Islet of Langerhans (tissue), 1 donor: ENCODE measurements around the gene CCDC40.

ENCODE experiments used
- FAIRE-seq: peaks from one replicate; lab custom pipeline; 2011; peaks lifted over from hg19 to GRCh38; lab: Jason Lieb, UNC

The CCDC40 gene

DNA sequence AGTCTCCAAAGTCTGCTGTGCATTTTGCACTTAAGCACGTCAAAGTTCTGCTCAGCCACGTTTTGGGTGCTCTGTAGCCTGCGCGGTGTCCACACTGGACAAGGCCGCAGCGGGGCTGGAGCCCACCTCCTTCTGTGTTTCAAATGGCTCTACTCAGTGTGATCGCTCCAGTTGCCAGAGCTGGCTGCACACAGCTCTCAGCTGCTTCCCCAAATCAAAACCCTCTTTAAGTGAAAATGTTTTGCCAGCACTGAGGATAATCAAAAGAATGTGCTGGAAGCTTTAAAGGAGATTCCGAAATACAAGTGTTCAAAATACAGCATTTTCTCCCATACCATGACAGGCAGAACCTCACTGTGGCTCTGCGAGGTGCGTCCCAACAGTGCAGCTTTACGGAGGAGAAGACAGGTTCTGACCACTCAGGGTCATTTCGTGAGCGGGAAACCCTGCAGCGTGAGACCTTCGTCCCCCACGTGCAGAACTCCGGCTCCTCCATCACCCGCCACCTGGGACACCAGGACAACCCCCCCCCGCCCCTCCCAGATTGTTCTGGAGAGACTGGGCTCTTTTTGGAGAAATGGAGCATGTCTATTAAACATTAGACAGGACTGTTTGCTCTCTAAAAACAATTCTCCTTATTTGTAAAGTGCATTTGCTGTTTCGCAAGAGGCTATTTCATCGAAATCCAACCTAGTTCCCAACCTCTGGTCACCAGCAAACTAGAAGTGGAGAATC, 17.4 kb upstream of the CCDC40 start:
- FAIRE-seq, result no peak

GRCh38 chr17:80021600-80021999, 14.8 kb upstream of the CCDC40 start:
- no peak for FAIRE-seq

GRCh38 chr17:80023481-80024205, 12.8 kb upstream of the CCDC40 start:
- FAIRE-seq, result no peak

DNA sequence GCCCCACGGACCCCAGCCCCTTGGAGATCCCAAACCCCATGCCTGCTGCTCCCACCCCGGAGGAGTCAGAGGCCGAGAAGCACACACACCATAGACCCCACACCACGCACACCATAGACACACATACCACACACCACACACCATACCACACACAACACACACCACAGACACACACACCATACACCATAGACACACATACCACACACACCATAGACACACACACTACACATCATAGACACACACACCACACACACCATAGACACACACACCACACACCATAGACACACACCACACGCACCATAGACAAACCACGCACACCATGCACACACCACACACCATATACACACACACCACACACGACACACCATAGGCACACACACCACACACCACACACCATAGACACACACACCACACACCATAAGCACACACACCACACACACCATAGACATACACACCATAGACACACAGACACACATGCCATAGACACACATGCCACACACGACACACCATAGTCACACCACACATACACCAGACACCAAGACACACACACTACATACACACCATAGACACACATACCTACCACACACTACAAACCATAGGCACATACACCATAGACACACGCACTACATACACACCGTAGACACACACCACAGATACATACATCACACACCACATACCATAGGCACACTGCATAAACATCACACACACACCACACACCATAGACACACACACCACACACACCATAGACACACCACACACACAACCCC, 12.1 kb upstream of the CCDC40 start:
- no peak for FAIRE-seq

GRCh38 chr17:80025140-80025539, 11.3 kb upstream of the CCDC40 start:
- FAIRE-seq, result no peak

GRCh38 chr17:80025796-80026195, 10.6 kb upstream of the CCDC40 start:
- no peak for FAIRE-seq

DNA sequence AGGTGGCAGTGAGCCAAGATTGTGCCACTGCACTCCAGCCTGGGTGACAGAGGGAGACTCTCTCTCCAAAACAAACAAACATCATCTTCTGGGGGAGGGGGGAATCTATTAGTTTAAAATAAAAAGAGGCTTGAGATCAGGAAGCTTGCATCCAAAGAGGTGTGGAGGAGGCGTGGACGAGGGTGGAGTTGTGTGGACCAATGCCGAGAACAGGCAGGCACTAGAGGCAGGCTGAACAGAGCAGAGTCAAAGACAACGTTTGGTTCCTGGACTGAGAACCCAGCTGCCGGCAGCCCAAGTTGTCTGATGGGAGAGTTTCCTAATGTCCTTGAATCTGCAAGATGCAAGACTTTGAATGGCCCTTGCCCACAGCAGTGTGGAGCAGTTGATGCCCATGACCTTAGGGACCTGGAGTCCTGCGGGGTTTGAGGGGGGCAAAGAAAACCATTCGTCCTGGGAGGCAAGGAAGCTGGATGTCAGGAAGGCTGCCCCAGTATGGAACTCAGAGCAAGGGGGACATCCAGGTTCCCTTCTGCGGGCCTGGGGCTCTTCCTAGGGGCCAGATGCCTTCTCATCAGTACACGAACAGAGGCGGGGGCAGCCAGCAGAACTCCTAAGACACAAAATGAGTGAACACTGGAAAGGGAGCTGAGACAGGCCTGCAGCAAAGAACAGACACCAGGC, 9.9 kb upstream of the CCDC40 start:
- no peak for FAIRE-seq

- no peak for FAIRE-seq
Observed at GRCh38 chr17:80027043-80027435, 9.4 kb upstream of the CCDC40 start.

DNA sequence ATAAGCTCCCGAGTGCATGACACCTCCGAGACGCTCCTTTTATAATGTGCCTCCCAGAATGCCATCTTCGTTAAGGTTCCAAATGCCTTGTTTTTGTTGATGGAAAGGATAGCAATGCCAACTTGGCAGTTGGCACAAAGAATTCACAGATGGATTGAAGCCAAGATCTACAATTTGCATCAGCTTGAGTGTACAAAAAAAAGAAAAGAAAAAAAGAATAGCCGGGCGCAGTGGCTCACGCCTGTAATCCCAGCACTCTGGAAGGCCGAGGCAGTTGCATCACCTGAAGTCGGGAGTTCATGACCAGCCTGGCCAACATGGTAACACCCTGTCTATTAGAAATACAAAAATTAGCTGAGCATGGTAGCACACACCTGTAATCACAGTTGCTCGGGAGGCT, 8.4 kb upstream of the CCDC40 start:
- FAIRE-seq, result no peak

- no peak for FAIRE-seq
Observed at GRCh38 chr17:80029258-80029974, 7.0 kb upstream of the CCDC40 start.

- no peak for FAIRE-seq
Observed at GRCh38 chr17:80030730-80031410, 5.6 kb upstream of the CCDC40 start.

- no peak for FAIRE-seq
Observed at GRCh38 chr17:80031691-80032430, 4.6 kb upstream of the CCDC40 start.

GRCh38 chr17:80032614-80033171, 3.7 kb upstream of the CCDC40 start:
- no peak for FAIRE-seq

DNA sequence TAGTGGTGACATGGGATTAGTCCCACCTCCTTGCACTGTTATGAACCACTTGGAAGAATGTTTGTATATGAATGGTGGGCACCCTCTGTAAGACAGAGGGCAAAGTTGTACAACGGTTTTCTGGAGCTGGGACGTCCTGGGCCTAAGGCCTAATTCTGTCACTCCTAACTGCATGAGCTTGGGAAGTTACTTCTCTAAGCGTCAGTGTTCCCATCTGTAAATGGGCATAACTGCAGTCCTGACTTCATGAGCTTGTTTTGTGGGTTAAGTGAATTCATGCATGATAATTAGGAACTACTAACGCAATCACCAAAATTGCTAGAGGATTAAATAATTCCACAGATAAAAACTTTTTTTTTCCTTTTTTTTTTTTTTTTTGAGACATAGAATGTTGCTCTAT, 2.6 kb upstream of the CCDC40 start:
- FAIRE-seq, result no peak

DNA sequence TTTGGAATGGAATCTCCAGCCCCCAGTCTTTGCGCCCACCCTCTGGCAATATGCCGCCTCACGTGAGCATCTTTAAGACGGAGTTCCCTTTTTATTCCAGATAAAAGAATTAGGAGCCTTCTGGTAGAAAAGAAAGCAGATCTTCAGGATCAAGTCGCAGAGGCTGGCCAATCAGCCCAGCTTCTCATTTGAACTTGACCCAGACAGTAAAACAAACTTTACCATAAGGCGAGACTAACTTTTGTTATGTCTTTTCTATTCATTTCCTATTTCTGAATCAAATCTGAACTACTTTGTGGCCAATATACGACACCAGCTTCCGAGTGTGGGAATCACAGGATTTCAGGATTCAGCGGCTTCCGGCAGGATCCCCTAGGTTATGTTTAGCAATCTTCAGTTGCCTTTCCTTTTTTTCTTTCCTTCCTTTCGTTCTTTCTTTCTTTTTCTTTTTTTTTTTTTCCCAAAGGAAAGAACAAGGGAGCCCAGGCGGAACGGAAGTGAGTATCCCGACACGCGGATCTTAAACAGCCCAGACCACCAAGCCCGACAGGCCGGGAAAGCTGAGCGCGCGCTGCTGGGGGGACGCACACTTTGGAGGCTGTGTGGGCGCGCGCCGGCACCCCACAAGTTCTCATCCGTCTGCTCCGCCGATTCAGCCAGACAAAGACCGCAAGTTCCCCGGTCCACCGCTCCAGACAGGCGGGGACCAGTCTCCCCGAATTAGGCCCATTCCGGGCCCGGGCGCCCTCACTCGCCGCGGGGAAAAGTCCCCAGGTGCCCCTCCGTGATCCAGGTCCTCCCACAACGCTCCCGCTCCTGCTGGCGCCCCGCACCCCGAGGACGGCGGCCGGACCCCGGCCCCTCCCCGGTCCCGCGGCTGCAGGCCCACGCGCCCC, 1.4 kb upstream of the CCDC40 start:
- no peak for FAIRE-seq

DNA sequence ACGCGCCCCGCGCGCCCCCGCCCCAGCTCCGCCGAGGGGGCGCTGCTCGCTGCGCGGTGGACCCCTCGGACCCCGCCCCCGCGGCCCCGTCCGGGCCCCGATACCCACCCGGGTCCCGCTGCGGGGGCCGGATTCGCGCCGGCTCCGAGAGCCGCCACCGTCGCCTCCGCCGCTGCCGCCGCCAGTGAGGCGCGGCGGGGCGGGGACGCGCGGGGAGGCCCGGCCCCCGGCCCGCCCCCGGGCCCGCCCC, 830 bp upstream of the CCDC40 start, which contains the start of gene TBC1D16:
TBC1D16 (minus strand) TSS at position 186 of the 250 bp plus-strand sequence. CDS start 22,325 bp downstream, outside the sequence.
- FAIRE-seq, result no peak

GRCh38 chr17:80036715-80037477, 454 bp downstream of the CCDC40 start:
- no peak for FAIRE-seq

DNA sequence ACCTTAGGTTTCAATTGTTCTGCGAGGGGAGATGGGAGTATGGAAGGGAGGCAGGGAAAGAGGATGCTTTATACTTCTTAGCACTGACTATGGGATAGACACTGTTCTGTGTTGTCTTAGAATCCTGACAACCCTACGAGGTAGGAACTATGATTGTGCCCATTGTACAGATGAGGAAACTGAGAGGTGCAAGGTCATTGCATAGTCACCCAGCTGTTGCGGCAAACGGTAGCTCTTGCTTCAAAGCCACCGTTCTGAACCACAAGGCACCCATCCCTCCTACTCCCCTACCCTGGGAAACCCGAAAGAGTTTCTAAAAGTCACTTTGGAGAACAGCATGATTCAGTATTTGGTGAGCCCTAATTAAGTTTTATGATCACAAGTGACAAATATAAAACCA, 7.5 kb downstream of the CCDC40 start:
- no peak for FAIRE-seq

DNA sequence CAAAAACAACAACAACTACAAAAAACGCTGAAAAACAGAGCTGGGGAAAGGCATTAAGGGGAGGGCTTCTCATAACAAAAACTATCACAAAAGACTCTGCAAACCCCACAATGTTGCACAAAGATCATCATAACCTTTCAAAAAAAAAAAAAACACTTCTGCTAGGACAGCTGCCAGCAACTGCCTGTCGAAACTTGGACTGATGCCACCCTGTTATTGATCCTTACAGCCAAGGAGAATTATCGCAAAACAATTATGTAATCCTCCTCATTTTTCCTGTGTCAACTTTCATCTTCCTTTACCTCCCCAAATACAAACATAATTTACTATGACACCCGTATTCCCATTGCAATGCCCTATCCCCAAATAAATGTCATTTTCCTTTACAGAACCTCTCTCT, 9.3 kb downstream of the CCDC40 start:
- FAIRE-seq, result no peak
